ENCODE data around the gene C16orf82.
"Not testable (repeated sequence)": the region's sequence is repeated elsewhere in the genome, so short reads cannot be mapped to it uniquely, and the experiment has no call there.

Gene C16orf82

DNA sequence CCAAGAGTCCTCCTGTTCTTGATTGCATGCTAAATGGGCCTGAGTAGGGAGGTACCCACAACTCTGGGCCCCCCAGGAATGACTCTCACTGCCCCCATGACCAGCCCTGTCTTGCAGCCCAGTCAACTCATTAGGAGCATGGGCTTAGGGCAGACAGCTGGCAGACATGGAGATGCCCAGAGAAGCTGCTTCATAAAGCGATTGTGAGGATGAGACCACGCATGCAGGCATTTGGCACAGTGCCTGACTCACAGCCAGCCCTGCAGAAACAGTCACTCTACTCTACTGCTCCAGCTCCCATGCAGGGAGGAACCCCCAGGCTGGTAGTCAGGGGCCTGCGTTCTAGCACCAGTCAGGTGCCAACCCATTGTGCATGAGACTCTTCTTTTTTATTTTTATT, 8.4 kb upstream of the C16orf82 start:
- H3K27ac ChIP-seq: no peak overlapping the region
- no peak for TF ChIP-seq ZFX (IDR thresholded peaks at IDR 0.05; ENCODE audit: borderline replicate concordance)
- TF ChIP-seq, protein P1, sequence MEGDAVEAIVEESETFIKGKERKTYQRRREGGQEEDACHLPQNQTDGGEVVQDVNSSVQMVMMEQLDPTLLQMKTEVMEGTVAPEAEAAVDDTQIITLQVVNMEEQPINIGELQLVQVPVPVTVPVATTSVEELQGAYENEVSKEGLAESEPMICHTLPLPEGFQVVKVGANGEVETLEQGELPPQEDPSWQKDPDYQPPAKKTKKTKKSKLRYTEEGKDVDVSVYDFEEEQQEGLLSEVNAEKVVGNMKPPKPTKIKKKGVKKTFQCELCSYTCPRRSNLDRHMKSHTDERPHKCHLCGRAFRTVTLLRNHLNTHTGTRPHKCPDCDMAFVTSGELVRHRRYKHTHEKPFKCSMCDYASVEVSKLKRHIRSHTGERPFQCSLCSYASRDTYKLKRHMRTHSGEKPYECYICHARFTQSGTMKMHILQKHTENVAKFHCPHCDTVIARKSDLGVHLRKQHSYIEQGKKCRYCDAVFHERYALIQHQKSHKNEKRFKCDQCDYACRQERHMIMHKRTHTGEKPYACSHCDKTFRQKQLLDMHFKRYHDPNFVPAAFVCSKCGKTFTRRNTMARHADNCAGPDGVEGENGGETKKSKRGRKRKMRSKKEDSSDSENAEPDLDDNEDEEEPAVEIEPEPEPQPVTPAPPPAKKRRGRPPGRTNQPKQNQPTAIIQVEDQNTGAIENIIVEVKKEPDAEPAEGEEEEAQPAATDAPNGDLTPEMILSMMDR (IDR thresholded peaks at IDR 0.05): no peak

DNA sequence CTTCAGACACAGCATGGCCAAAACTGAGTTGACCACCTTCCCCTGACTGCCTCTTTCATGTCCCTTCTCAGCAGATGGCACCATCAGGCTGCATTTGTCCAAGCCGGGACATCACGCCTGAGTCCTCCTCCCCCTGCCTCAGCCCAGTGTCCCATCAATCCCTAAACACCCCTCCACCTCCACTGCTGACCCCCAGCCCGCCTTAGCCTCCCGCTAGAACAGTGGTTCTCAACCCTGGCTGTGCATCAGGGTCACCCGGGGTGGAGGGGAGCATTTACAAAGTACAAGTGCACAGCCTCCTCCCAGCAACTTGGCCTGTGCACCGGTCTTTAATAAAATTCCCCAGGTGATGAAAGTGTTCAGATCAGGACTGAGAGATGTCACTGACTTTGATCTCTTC, 4.0 kb downstream of the C16orf82 start:
- H3K27ac ChIP-seq: no peak overlapping the region

DNA sequence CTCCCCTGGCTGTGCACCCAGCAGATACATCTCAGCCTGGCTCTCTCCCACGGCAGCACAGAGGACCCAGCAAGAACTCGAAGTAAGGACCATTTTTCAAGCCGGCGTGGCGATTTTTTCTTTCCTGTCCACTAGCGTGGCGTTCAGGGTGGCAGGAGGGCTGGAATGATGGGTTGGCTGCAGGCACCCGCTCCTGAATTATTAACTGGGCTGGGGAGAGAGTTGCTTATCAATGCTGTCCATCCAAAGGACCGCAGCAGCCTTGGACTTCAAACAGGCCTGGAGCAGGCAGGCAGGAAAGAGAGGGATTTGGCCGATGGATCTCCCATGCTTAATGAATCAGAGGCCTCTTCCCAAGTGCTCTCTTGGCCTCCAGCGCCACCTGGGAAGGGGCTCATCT, 7.0 kb downstream of the C16orf82 start:
- no peak for TF ChIP-seq ZFX (IDR thresholded peaks at IDR 0.05; ENCODE audit: borderline replicate concordance)
- TF ChIP-seq, protein P1 (IDR thresholded peaks at IDR 0.05): no peak

More for the DNA sequence above, 4.0 kb downstream of the C16orf82 start:
- no peak for TF ChIP-seq ZFX (IDR thresholded peaks at IDR 0.05; ENCODE audit: borderline replicate concordance)
- TF ChIP-seq, protein P1 (IDR thresholded peaks at IDR 0.05): no peak

DNA sequence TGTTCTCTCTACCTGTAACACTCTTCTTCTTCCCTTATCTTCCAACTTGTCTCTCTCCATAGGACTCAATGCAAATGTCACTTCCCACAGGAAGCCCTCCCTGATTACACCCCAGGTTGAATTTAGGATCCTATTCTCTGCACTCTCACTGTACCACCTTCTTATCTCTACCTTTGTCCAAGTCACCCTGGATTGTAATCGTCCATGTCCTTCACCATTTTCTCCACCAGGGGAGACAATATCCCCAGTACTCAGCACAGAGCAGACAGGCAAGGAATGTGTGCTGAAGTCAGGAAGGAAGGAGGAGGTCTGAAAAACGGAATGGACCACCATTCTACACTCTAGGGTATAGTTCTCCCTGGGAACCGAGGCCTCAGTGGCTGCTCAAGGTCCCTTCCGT, 14.2 kb downstream of the C16orf82 start:
- TF ChIP-seq, protein P1 (IDR thresholded peaks at IDR 0.05): peak; percentile 47
- TF ChIP-seq ZFX (IDR thresholded peaks at IDR 0.05; ENCODE audit: borderline replicate concordance): no peak

More for the DNA sequence above, 7.0 kb downstream of the C16orf82 start:
- no peak overlapping the region for H3K27ac ChIP-seq

DNA sequence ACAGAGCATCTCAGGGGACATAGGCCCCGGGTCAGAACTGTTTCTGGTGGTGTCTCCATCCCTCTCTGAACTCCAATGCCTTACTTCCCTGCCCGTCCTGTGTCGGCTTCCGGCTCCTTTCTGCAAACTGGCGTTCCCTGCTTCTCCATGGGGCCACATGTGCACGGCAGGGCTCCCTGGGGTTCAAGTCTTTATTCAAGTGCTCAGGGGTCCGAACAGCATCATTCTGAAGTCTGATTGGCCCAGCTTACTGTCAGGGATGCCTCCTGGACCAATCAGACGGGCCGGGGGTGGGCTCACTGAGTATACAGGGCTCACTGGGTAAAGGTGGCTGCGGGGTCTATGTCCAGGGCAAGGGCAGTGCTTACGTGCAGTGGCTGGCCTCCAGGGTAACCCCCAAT, 17.1 kb downstream of the C16orf82 start:
- TF ChIP-seq ZFX (IDR thresholded peaks at IDR 0.05; ENCODE audit: borderline replicate concordance): no peak
- TF ChIP-seq, protein P1 (IDR thresholded peaks at IDR 0.05): no peak
- H3K27ac ChIP-seq: no peak overlapping the region

More for the DNA sequence above, 14.2 kb downstream of the C16orf82 start:
- no peak overlapping the region for H3K27ac ChIP-seq

DNA sequence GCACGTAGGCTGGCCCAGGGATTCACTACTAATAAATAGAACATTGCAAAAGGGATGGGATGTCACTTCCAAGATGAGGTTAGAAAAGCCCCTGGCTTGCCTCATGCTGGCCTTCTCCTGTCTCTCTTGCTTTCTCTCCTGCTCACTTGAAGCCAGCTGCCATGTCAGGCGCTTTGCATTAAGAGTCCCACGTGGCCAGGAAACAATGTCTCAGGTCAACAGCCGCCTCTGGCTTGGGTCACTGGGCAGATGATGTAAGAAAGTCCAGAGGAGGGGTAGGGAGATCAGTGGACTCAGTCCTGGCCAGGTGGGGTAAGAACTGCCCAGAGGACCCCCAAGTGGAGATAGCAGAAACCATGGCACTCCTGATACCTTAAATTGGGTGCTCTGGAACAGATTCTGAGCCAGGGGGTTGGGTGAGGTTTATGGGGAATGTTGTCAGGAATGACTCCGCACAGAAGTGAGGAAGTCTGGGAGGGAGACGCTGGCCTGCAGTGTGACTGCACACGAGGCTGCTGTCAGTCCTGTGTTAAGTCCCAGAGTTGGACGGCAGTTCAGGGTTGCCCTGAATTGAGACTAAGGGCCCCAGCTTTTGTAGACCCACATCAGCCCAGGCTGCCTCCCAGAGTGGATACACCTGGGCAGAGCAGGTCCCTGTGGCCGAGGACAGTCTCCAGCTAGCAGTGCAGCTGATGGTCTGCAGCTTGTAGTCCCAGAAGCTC, 17.7 kb downstream of the C16orf82 start:
- TF ChIP-seq, protein P1 (IDR thresholded peaks at IDR 0.05): no peak
- TF ChIP-seq ZFX (IDR thresholded peaks at IDR 0.05; ENCODE audit: borderline replicate concordance): no peak
- no peak overlapping the region for H3K27ac ChIP-seq

DNA sequence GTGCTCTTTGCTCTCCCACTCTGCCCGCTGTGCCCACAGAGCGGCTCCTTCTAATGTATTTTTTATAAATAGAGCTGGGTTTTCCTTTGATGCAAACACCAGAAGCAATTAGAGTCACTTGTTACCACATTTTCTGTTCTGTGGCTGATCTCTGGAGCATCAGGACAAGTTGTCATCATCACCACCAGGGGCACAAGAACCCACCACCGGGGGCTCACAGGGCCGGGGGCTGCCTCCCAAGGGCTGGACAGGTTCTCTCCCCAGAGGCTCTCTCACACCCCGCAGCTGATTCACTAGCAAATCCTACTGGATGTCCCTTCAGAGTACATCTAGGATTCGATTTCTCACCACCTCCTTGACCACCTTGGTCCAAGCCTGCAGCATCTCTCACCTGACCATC, 18.5 kb downstream of the C16orf82 start:
- TF ChIP-seq ZFX (IDR thresholded peaks at IDR 0.05; ENCODE audit: borderline replicate concordance): no peak
- TF ChIP-seq, protein P1 (IDR thresholded peaks at IDR 0.05): no peak
- H3K27ac ChIP-seq: no peak overlapping the region

DNA sequence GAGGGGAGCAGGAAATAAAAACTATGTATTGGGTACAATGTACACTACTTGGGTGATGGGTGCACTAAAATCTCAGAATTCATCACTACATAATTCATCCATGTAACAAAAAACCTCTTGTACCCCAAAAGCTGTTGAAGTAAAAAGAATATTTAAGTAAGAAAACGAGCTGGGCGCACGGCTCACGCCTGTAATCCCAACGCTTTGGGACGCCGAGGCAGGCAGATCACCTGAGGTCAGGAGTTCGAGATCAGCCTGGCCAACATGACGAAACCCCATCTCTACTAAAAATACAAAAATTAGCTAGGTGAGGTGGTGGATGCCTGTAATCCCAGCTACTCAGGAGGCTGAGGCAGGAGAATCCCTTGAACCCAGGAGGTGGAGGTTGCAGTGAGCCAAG, 19.3 kb downstream of the C16orf82 start:
- not testable (repeated sequence) for H3K27ac ChIP-seq

Data from 22Rv1 (cell line).